HCEC 1CT (cell line): ENCODE measurements around the gene IRAK3.
A peak's percentile ranks its signal among the peaks of the same experiment; 100 is the strongest.
"Not testable (repeated sequence)": the region's sequence is repeated elsewhere in the genome, so short reads cannot be mapped to it uniquely, and the experiment has no call there.

ENCODE experiments used
- DNase-seq: peaks from one replicate; pipeline ENCODE4 v3.0.0-alpha.2; 2017

Gene IRAK3

DNA sequence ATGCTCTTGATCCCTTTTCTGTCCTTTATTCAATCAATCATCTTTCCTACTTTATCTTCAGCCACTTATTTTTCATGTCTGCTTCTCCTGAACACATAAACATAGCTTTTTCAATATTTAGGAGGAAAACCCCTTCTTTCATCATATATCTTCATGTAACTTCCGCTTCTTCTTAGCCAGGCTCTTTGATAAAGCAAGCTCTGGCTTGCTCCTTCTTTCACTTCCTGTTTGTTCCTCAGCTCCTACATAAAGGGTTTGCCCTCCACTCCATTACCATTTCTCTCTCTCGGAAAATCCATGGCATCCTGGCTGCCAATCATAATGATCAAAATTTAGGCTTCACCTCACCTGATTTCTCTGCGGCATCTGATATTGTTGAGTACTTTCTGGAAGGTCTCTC, 79.5 kb downstream of the IRAK3 start:
- no peak for DNase-seq

DNA sequence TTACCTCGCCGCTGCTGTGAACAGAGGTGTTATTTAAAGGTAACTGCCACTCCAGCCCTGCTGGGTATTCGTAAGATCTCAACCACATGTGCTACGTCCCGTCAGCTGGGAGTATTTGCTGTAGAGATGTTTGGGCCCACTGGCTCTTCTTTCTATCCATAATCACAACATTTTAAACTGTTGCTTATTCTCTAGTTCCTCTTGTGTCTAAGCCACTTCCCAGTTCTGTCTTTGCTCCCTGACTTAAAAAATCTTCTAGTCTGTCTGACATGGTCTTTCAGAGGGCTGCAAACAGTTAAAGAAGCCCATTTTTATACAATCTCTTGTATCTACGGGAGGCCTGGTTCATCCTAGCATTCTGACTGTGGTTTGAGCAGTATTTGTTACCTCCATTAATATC, 80.1 kb downstream of the IRAK3 start:
- no peak for DNase-seq

DNA sequence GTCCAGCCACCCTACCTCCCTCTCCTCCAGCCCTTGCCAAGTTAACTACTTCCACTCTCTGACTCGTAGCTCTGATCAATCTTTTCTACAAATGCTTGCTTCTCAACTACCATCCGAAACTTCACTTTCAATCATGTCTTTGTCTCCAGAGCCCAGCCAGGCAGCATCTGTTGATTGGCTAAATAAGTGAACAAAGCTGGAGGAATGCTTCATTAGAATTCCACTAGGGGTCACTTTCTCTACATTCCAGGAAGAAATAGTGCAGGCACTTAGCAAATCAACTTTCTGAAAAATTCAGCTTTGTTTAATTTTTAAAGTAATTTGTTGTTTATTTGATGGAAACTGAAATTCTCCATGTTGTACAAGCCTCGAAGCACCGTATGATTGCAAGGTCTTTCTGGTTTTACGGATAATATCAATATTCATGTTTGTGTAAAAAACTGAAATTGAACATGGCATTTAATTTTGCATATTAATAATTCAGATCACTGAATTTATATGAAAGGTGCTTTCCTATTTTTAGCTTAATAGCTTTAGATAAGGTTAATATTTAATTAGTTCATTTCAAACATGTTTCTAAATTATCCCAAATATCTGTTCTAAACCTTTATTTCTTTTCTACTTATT, 80.9 kb downstream of the IRAK3 start:
- DNase-seq, result peak; percentile 63

DNA sequence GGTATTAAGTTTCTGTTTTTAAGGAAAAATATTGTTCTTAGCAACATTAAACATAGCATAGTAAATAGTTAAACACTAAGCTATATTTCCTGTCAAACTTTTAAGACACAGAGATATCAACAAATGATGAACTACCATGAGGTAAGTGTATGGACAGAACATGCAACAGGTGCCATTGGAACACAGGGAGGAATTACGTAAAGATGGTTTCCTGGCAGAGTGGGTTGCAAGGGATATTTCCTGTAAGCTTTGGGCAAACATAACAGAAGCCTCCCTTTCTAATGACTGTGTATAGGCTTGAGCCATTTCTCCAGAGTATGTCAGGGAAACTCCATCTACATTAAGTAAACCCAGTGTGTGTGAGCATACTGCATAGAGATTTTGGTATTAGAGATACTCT, 81.6 kb downstream of the IRAK3 start:
- DNase-seq, result no peak

DNA sequence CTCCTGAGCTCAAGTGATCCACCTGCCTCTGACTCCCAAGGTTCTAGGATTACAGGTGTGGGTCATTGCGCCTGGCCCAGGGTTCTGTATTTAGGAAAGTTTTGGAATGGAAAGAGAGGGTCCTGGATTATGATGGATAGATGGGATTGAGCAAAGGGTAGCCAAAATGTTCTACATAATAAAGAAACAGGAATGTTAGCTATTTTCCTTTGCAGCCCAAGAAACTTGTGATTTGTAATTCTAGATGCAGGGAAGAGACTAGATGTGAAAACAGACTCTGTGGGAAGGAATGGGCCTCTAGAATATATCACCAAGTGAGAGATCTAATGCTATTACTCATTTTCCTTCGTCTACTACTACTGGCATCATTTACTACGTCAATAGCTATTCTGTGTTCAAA, 83.6 kb downstream of the IRAK3 start:
- no peak for DNase-seq

DNA sequence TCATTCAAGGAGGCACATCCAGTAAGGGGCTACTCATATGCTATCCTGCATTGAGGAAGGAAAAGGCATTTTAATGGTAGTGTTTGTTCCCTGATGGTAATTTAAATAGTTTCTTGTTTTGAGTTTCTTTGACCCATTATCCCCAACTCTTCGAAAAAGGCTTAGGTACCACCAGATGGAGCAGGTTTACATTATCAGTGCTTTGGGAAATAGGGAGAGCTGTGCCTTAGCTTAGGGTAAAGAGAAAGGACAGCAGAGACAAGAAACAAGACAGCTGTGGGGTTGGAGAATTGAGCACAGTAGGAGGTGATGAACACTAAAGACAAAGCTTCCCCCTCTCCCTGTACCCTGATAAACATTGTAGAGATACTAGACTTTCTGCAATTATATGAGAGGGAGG, 84.1 kb downstream of the IRAK3 start:
- no peak for DNase-seq

DNA sequence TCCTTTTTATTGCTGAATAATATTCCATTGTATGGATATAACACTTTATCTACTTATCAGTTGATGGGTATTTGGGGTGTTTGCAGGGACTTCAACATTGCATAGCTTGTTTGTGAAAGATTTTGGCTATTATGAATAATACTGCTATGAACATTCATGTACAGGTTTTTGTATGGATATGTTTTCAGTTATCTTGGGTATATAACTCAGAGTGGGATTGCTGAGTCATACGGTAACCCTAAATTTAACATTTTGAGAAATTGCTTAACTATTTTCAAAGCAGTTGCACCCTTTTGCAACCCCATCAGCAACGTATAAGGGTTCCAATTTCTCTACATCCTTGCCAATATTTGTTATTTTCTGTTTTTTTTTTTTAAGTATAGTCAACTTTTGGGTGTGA, 86.0 kb downstream of the IRAK3 start:
- DNase-seq, result no peak

DNA sequence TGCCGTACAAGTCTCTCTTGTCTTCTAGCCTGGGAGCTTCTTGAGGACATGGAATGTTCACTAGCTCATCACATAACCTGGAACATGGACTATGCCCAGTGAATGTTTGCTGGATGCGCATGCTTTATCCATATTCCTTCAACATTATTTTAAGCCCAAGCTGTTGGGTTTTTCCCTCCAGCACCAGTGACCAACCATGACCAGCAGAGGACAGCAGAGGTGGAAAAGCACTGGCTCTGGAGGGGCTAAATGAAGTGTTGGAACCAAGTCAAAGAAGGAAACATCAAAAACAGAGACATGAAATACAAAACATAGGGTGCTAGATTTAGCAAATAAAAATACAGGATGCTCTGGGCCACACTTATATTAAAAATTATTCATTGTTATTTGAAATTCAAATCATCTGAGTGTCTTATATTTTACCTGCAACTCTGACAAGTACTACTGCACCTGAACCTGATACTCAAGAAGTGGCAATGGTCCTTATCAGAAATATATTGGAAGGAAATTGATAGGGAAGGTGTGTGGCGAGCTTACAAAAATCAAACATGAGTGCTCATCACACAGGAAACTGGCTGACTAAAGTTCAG, 90.2 kb downstream of the IRAK3 start:
- no peak for DNase-seq

DNA sequence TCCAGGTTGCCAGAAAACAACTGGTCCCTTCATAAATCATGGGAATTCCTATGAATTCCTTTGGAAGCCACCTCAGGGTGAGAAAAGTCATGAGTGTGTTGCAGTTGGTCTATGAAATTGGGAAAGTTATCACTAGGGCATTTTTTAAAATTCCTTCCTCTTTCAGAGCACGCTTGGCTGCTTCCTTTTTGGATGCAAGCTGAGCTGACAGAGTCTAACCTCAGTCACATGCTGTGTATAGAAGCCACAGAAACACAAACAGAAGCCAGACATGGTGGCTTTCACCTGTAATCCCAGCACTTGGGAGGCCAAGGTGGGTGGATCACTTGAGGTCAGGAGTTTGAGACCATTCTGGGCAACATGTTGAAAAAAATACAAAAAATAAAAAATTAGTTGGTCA, 91.5 kb downstream of the IRAK3 start:
- no peak for DNase-seq

DNA sequence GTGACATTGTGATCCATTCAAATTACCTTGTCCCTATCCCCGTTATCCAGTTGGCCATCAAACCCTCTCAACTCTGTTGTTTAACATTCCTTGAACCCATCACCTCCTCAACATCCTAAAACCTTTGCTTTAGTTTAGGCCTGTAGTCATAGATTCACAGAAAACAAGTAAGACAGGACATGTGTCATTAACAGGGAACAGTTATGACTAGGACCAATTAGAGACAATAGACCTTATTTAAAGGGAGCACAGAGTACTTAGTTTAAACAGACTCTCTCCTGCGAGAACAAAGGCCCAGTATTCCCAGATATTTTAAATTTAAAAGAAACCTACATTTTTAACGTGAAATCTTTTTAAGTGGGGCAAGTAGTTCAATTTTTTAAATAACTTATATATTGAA, 93.2 kb downstream of the IRAK3 start:
- no peak for DNase-seq

DNA sequence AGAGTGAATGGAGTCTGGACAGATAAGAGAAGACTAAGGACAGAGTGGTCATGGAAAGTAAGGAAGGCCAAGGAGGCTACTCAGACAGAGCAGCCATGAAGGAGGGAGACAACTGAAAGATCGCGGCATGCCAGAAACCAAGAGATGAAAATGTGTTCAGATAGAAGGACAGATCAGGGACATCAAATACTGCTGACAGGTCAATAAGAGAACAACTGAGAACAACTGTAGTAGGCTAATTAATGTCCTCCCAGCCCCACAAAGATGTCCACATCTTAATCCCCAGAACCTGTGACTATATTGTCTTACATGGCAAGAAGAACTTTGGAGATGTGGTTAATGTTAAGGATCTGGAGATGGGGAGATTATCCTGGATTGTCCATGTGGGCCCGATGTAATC, 98.3 kb downstream of the IRAK3 start:
- DNase-seq, result no peak

DNA sequence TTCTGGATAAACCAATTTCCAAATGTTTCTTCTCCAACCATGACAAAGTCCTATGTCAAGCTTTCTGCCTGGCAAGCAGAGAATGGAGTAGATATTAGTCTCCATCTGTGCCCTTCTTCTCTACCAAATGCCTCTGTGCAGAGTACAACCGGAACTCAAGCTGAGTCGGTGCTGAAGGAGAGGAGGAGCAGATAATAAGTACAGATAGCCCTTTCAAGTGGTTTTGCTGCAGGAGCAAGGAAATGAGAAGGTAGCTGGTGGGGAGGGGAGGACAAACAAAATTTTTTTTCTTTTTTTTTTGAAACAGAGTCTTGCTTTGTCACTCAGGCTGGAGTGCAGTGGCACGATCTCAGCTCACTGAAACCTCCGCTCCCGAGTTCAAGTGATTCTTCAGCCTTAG, 99.1 kb downstream of the IRAK3 start:
- no peak for DNase-seq

DNA sequence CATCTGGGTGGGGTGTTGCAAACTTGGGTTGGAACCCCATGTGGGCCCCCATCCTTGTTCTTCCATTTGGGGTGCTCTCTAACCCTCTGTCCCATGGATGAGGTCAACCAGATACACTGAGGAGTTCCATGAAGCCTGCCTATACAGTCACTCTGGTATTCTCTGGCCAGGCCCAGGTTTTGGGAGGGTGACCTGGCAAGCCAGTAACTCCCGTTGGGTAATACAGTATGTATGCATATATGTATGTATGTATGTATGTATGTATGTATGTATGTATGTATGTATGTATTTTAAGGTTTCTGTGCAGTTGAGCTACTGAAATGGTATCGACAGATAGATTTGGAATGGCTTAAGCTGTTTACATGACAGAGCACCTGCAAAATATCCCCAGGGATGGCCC, 100.5 kb downstream of the IRAK3 start:
- DNase-seq, result no peak

DNA sequence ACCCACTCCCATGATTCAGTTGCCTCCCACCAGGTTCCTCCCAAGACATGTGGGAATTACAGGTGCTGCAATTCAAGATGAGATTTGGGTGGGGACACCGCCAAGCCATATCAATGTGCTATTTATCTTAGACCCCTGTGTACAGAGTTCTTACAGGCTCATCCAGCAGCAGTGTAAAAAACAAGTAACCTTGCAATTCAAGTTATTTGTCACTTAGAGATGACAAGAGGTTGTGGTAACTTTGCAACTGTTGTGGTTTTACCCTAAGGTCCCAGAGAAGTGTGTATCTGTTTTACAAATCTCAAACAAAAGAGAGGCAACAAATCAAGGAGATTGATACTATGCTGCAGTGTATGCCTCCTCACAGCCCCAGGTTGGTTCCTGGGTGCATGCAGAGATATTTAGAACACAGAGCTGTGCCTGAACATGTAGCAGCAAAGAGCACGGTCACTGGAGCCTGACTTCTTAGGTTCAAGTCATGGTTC, 101.7 kb downstream of the IRAK3 start:
- no peak for DNase-seq

DNA sequence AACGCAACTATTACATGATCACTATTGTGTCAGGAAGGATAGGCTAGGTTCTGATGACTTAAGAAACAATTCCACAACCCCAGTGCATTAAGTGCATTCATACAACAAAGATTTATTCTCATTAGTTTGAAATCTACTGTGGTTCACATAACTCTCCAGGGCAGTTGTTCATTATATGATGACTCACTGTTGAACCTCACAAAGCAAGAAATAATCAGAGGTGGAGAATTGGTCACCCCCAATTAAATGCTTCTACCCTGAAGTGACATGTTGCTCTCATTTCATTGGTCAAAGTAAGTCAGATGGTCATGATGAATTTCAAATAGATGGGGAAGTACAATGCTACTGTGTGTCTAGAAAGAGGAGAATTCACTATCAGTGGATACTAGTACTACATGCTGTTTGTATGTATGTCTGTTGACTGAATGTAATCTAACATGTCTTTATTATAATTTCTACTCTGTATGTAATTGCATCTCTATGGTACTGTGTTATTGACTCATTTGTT, 107.2 kb downstream of the IRAK3 start:
- no peak for DNase-seq

DNA sequence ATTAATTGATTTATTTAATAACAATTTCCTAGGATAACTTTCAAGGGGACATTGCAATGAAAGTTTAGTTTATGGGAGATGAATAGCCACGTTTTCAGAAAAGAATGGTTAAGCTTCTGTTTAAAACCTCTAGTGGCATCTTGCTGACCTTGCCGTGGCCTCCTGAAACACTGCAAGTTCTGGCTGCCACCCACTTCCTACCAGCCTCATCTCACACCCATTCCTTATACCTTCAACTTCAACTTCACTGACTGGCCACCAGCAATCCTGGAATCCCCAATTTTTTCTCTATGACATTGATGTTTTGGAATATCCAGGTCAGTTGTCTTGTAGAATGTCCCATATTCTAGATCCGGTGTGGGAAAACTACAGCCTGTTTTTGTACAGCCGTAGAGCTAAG, 108.1 kb downstream of the IRAK3 start:
- no peak for DNase-seq

DNA sequence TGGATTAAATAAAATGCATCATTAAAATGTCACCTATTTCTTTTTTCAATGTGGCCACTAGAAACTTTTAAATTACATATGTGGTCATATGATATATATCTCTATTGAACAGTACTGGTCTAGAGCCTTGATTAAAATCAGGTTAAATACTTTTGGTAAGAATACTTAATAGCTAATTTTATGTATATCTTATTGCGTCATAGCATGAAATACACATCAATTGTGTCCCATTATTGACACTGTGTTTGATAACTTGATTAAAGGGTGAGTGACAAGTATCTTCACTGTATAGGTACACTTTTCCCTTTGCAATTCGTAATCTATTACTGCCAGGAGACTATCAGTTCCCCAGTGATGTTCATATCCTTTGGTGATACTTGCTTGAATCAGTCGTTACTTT, 108.9 kb downstream of the IRAK3 start:
- no peak for DNase-seq

DNA sequence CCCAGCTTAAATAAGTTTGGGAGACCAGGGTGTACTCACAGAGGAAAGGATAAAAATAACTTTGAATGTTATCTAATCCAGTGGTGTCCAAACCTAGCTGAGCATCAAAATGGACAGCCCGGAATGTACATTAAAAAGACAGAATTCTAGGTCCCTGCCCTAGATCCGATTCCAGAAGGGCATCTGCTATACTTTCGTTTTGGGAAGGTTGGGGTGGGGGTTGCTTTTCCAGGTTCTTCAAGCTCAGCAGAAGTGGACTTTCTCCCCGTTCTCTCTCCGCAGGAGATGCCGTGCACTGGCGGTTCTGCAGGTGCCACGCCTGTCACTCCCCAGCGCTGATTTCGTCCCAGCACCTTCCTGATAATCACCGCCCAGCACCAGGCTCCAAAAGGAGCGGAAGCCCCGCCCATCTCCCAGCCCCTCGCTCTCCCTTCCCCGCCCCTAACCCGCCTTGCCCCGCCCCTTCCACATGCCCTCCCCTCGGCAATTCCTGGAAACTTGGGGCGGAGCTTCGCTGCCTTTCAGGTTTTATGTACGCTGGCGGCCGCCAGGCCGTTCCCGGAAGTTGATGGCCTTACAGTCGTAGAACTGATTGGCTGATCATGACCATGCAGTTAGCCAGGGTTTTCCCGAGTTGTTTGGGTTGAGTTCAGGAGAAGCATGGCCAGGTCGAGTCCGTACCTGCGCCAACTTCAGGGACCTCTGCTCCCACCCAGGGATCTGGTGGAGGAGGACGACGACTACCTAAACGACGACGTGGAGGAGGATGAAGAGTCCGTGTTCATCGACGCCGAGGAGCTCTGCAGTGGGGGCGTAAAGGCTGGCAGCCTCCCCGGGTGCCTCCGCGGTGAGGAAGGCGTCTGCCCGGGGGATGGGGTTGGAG, 113.2 kb downstream of the IRAK3 start, which contains the start of gene HELB:
TSS of gene HELB (plus strand) at position 550 of the 883 bp plus-strand sequence. CDS start at position 661, 111 bp downstream.
- peak; percentile 94 for DNase-seq

DNA sequence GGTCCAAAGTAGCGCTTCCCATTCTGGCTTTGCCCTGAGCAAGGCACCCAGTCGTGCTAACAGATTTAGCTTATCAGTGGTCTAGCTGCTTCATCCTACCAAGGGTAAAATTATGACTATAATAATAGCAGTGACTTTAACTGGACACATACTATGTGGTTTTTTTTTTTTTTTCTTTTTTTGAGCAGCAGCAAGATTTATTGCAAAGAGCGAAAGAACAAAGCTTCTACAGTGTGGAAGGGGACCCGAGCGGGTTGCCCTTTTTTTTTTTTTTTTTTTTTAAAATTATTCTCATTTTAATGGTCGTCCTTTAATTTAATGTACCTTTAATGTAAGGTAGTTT, 113.8 kb downstream of the IRAK3 start:
- DNase-seq, result no peak

DNA sequence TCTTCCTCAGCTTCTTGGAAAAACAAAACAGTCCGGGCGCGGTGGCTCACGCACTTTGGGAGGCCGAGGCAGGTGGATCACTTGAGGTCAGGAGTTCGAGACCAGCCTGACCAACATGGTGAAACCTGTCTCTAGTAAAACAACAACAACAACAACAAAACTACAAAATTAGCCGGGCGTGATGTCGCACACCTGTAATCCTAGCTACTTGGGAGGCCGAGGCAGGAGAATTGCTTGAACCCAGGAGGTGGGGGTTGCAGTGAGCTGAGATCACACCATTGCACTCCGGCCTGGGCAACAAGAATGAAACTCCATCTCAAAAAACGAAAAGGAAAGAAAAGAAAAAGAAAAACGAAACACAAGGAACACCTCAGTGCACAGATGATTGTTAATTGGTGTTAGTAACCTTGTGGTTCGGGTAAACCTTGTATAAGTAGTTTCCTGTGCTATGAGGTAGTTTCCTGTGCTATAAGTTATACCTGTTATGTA, 114.3 kb downstream of the IRAK3 start:
- not testable (repeated sequence) for DNase-seq
